Testis (tissue), 3 donors: ENCODE results near the gene SUSD1. TPM values are rescaled to one million over a fixed set of nuclear protein-coding genes. Genes with fewer than 3 reads are reported as not detected.

ENCODE experiments used
- DNase-seq: peaks from one replicate; pipeline ENCODE4 v3.0.0-alpha.2; 2019
- H3K27ac ChIP-seq, 2 donors: fragments of 200-600 bp; sonication (generic); one replicate each; pipeline ENCODE4 v1.5.1; 2019
- H3K27me3 ChIP-seq: fragments of 200-600 bp; sonication (generic); one replicate; pipeline ENCODE4 v1.5.1; 2019
- H3K36me3 ChIP-seq: fragments of 200-600 bp; sonication (generic); one replicate; pipeline ENCODE4 v1.5.1; 2017; ENCODE audit warnings: low read depth; ENCODE audit errors: missing control alignments
- H3K4me1 ChIP-seq: fragments of 200-600 bp; sonication (generic); one replicate; pipeline ENCODE4 v1.5.1; 2019
- H3K4me3 ChIP-seq, 2 donors: fragments of 200-600 bp; sonication (generic); one replicate each; pipeline ENCODE4 v1.5.1; 2017 to 2019
- H3K9me3 ChIP-seq: fragments of 200-600 bp; sonication (generic); one replicate; pipeline ENCODE4 v1.5.1; 2017
- CTCF ChIP-seq, 3 experiments: fragments of 450-650 bp in 2 of 3; fragments of 200-600 bp in 1 of 3; sonication (generic) in 1 of 3; IDR thresholded peaks; one replicate each; pipeline ENCODE4 v1.5.1; 2016 to 2019; ENCODE audit warnings: antibody characterized with exemption in 3 of 3, mild to moderate bottlenecking in 2 of 3, moderate library complexity in 1 of 3
- POLR2A ChIP-seq: fragments of 450-650 bp; IDR thresholded peaks from one replicate; pipeline ENCODE4 v1.6.1; 2017; ENCODE audit warnings: antibody characterized with exemption, mild to moderate bottlenecking, moderate library complexity
- WGBS, 2 donors: methylation state at CpG; one replicate each; pipeline ENCODE4 v1.1.5; 2018; 5-methylcytosine and 5-hydroxymethylcytosine counted together
- intact Hi-C: fragments of 100-400 bp; cut with DNase I; formaldehyde crosslinking; loops from one replicate; pipeline ENCODE4 v1.15.1; 2023; ENCODE audit warnings: low total_unique reads
- polyA plus RNA-seq: library from polyadenylated mRNA; stranded (reverse); fragments of 350-450 nt; fragmentation: Illumina TruSeq; extraction: RNeasy Lipid Tissue Mini Kit (QIAGEN cat#74804); gene quantifications from one replicate; pipeline ENCODE4 v1.2.3, GENCODE V29; 2014; ENCODE audit warnings: low read depth, low replicate concordance; ENCODE audit not compliant: insufficient read depth
- total RNA-seq, 2 donors: library from RNA; depleted of rRNA; stranded (reverse); fragments of >200 nt; gene quantifications; one replicate each; pipeline ENCODE4 v1.2.3, GENCODE V29; 2016

The SUSD1 gene
- total and polyA plus RNA-seq, 3 donors from 2014 or later: 12.7 to 39.1 (median 28.0) TPM

GRCh38 chr9:112170235-112170634 lies 4.9 kb downstream of the SUSD1 start:
- Histone ChIP-seq H3K4me1 (peaks cover 20% of the 10 kb centered on the region), H3K27me3 (no peaks in the 10 kb centered on the region), H3K4me3 (no peak overlapping the region), H3K9me3 (no peaks in the 10 kb centered on the region), H3K36me3 (no peaks in the 10 kb centered on the region), H3K27ac (no peak overlapping the region)
- no peak for TF ChIP-seq POLR2A
- no peak for TF ChIP-seq CTCF (IDR thresholded peaks at IDR 0.05)
- DNase-seq: no peak
- 78 to 81% methylated on average over 4 of the region's 4 CpGs for WGBS, 2 donors
- intact Hi-C loops: no loop called here

DNA sequence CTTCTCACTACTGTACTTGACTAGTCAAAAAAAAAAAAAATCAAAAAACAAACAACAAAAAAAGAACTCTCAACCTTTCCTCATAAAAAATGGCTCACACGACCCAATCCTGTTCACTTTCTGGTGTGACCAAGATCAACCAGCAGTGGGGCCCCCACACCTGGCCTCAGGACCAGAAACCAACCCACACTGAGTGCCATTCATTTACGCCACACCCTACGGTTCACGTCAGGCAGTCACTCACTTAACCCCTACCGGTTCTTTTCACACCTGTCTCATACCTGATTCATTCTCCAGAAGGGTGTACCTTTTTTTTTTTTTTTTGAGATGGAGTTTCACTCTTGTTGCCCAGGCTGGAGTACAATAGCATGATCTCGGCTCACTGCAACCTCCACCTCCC lies 5.7 kb downstream of the SUSD1 start:
- WGBS, 2 donors: 88% methylated on average over 6 of the region's 6 CpGs
- Histone ChIP-seq H3K27ac (no peak overlapping the region), H3K4me3 (no peak overlapping the region), H3K27me3 (no peaks in the 10 kb centered on the region), H3K4me1 (peaks cover 18% of the 10 kb centered on the region), H3K36me3 (no peaks in the 10 kb centered on the region), H3K9me3 (no peaks in the 10 kb centered on the region)
- DNase-seq: no peak
- intact Hi-C loops: no loop called here
- TF ChIP-seq POLR2A: no peak
- TF ChIP-seq CTCF (IDR thresholded peaks at IDR 0.05): no peak

DNA sequence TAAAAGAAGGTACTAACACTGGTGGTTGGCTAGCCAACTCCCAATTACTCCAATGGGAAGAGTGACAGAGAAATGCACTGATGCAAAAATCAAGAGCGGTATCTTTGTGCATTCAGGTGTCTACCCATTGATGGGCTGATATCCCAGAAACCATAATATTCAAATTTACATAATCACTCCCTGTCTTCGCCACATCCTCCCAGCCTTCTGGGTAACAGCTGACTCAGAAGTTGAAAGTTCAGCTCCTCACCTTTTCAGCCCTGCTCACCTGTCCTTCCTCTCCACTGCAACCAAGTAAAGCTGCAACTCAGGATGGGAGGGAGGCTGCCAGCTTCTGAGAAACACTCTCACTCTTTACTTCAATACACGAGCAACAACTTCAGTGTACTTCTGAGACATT lies 6.9 kb downstream of the SUSD1 start:
- peaks cover 7% of the 10 kb centered on the region for H3K4me1 ChIP-seq
- no peak overlapping the region for H3K27ac ChIP-seq
- WGBS, 2 donors: 81 to 88% methylated on average over 3 of the region's 3 CpGs
- no peaks in the 10 kb centered on the region for H3K36me3 ChIP-seq
- TF ChIP-seq CTCF (IDR thresholded peaks at IDR 0.05) (no peak), POLR2A (no peak)
- H3K27me3 ChIP-seq: no peaks in the 10 kb centered on the region
- intact Hi-C loops: no loop called here
- H3K4me3 ChIP-seq: no peak overlapping the region
- H3K9me3 ChIP-seq: no peaks in the 10 kb centered on the region
- no peak for DNase-seq

- 55 to 64% methylated on average over 12 of the region's 12 CpGs for WGBS, 2 donors
- peak overlapping the region in 1 of 2 donors; percentile 41 for H3K27ac ChIP-seq
Measured at GRCh38 chr9:112166176-112167140, 8.6 kb downstream of the SUSD1 start.

More at GRCh38 chr9:112166176-112167140, 8.6 kb downstream of the SUSD1 start:
- intact Hi-C loops: no loop called here
- TF ChIP-seq POLR2A: no peak
- TF ChIP-seq CTCF (IDR thresholded peaks at IDR 0.05): no peak
- no peaks in the 10 kb centered on the region for H3K9me3 ChIP-seq
- H3K4me1 ChIP-seq: peaks cover 7% of the 10 kb centered on the region
- H3K4me3 ChIP-seq: no peak overlapping the region
- no peaks in the 10 kb centered on the region for H3K36me3 ChIP-seq
- no peaks in the 10 kb centered on the region for H3K27me3 ChIP-seq
- DNase-seq: no peak
